CD14-positive monocyte (primary cell): Measurements from ENCODE around the gene TGFBRAP1. TPM values are rescaled to one million over a fixed set of nuclear protein-coding genes. Genes with fewer than 3 reads are reported as not detected.
A peak's percentile ranks its signal among the peaks of the same experiment; 100 is the strongest.

ENCODE experiments used
- DNase-seq, 3 donors: peaks; one replicate each; pipeline ENCODE4 v3.0.0-alpha.2; 2011 to 2022
- H2AFZ ChIP-seq: 2 replicates; pipeline ENCODE4 v1.6.0; 2012; ENCODE audit warnings: mild to moderate bottlenecking, low read depth, low read length, inconsistent platforms; ENCODE audit not compliant: insufficient read depth, poor library complexity, severe bottlenecking
- H3K27ac ChIP-seq, 2 donors: 1 replicate in 1 of 2; 2 replicates in 1 of 2; pipeline ENCODE4 v1.5.1; 2012 to 2013; ENCODE audit warnings: low read length in 2 of 2, control low read depth in 1 of 2, inconsistent platforms in 1 of 2, low read depth in 1 of 2, mild to moderate bottlenecking in 1 of 2
- H3K27me3 ChIP-seq, 2 donors: one replicate each; pipeline versions ENCODE4 v1.6.0 to v1.6.1; 2011 to 2013; ENCODE audit warnings: low read length in 2 of 2; ENCODE audit not compliant: control insufficient read depth in 2 of 2, insufficient read depth in 2 of 2
- H3K36me3 ChIP-seq, 2 donors: replicated peaks in 1 of 2; 1 replicate in 1 of 2; 2 replicates in 1 of 2; pipeline versions ENCODE4 v1.5.1 to v1.6.1; 2012 to 2013; ENCODE audit warnings: low read length in 2 of 2, control low read depth in 1 of 2, inconsistent platforms in 1 of 2, mild to moderate bottlenecking in 1 of 2; ENCODE audit not compliant: insufficient read depth in 2 of 2, control insufficient read depth in 1 of 2
- H3K4me1 ChIP-seq, 2 donors: 1 replicate in 1 of 2; 2 replicates in 1 of 2; pipeline versions ENCODE4 v1.5.1 to v1.6.1; 2012 to 2013; ENCODE audit warnings: low read length in 2 of 2, control low read depth in 1 of 2, inconsistent platforms in 1 of 2, mild to moderate bottlenecking in 1 of 2, moderate library complexity in 1 of 2; ENCODE audit not compliant: insufficient read depth in 2 of 2, control insufficient read depth in 1 of 2
- H3K4me2 ChIP-seq: replicated peaks from 2 replicates; pipeline ENCODE3; 2012; ENCODE audit warnings: low read length, moderate library complexity, mild to moderate bottlenecking; ENCODE audit not compliant: poor library complexity, severe bottlenecking; ENCODE audit errors: extremely low read depth
- H3K4me3 ChIP-seq, 3 experiments: fragments of 200-600 bp in 1 of 3; sonication (generic) in 1 of 3; replicated peaks in 1 of 3; 1 replicate in 2 of 3; 2 replicates in 1 of 3; pipeline ENCODE4 v1.5.1; 2011 to 2013; ENCODE audit warnings: low read length in 3 of 3, mild to moderate bottlenecking in 3 of 3, control low read depth in 2 of 3, low read depth in 2 of 3, inconsistent platforms in 1 of 3, moderate library complexity in 1 of 3
- H3K79me2 ChIP-seq: 2 replicates; pipeline ENCODE4 v1.6.0; 2012; ENCODE audit warnings: mild to moderate bottlenecking, control low read depth, inconsistent platforms, low read length, moderate library complexity; ENCODE audit not compliant: insufficient read depth
- H3K9ac ChIP-seq: 2 replicates; pipeline ENCODE4 v1.6.0; 2017; ENCODE audit warnings: low read length, mild to moderate bottlenecking; ENCODE audit not compliant: insufficient read depth, poor library complexity, severe bottlenecking
- H3K9me3 ChIP-seq, 2 donors: replicated peaks in 1 of 2; 1 replicate in 1 of 2; 2 replicates in 1 of 2; pipeline versions ENCODE4 v1.5.1 to v1.6.1; 2012 to 2013; ENCODE audit warnings: low read length in 2 of 2, control low read depth in 1 of 2; ENCODE audit not compliant: control insufficient read depth in 1 of 2, insufficient read depth in 1 of 2
- H4K20me1 ChIP-seq: 2 replicates; pipeline ENCODE4 v1.6.0; 2012; ENCODE audit warnings: mild to moderate bottlenecking, low read length, control low read depth, moderate library complexity; ENCODE audit not compliant: insufficient read depth
- H3K27ac Mint-ChIP-seq, 7 donors: one replicate each; pipeline ENCODE4 v1.8.0; 2020; ENCODE audit warnings: mild to moderate bottlenecking in 7 of 7, mixed read lengths in 7 of 7, moderate library complexity in 6 of 7, inconsistent platforms in 2 of 7
- H3K27me3 Mint-ChIP-seq, 3 donors: one replicate each; pipeline ENCODE4 v1.8.0; 2021 to 2022; ENCODE audit warnings: low read depth in 3 of 3, mild to moderate bottlenecking in 3 of 3, mixed read lengths in 3 of 3, moderate library complexity in 3 of 3, inconsistent platforms in 1 of 3
- H3K36me3 Mint-ChIP-seq, 2 donors: one replicate each; pipeline ENCODE4 v1.8.0; 2020; ENCODE audit warnings: mixed read lengths in 2 of 2, inconsistent platforms in 1 of 2, mild to moderate bottlenecking in 1 of 2
- H3K4me1 Mint-ChIP-seq: one replicate; pipeline ENCODE4 v1.8.0; 2020; ENCODE audit warnings: mild to moderate bottlenecking, mixed read lengths
- H3K4me3 Mint-ChIP-seq, 2 donors: one replicate each; pipeline ENCODE4 v1.8.0; 2020; ENCODE audit warnings: mild to moderate bottlenecking in 2 of 2, mixed read lengths in 2 of 2, moderate library complexity in 1 of 2
- H3K9me3 Mint-ChIP-seq, 7 donors: one replicate each; pipeline ENCODE4 v1.8.0; 2020 to 2022; ENCODE audit warnings: mixed read lengths in 7 of 7, mild to moderate bottlenecking in 6 of 7, moderate library complexity in 6 of 7, inconsistent platforms in 2 of 7
- WGBS: methylation state at CpG from one replicate; pipeline ENCODE4 v1.1.5; 2013; ENCODE audit warnings: missing lambda C conversion rate; ENCODE audit not compliant: insufficient coverage; 5-methylcytosine and 5-hydroxymethylcytosine counted together
- intact Hi-C, 2 donors: fragments of 100-400 bp; cut with micrococcal nuclease; formaldehyde crosslinking; loops; one replicate each; pipeline versions ENCODE4 v1.15.0 to v1.15.1; 2023
- polyA plus RNA-seq, 3 donors: library from polyadenylated mRNA; depleted of rRNA in 1 of 3; unstranded in 2 of 3; stranded (reverse) in 1 of 3; fragments of 300-500 nt in 2 of 3; fragments of >200 nt in 1 of 3; fragmentation: Illumina TruSeq in 2 of 3; gene quantifications; 1 replicate in 2 of 3; 2 replicates in 1 of 3; pipeline ENCODE4 v1.2.3, GENCODE V29; 2012 to 2021
- TF ChIP-seq, protein P1 (sequence below): fragments of 200-600 bp; IDR thresholded peaks from one replicate; pipeline ENCODE4 v1.8.0; 2022; ENCODE audit warnings: antibody characterized with exemption, mild to moderate bottlenecking

TGFBRAP1 gene
- polyA plus RNA-seq, 3 donors, result 10.0 to 10.5 (median 10.2) TPM

DNA sequence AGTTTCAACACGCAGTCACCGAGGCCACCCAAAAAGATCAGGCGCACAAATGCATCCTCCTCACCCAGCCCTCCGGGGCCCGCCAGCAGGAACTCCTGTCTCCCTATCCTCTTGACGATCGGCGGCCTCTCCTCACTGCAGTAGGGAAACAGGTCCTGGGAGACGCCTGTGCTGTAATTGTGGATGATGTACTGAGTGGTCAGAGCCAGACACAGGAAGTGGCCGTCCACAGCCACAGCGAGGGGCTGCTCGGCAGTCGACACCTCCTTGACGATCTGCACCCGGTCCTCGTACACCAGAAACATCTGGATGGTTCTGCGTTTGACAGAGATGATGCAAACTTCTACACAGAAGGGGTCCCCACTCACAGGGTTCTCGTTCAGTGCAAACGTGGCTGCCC, 22.0 kb downstream of the TGFBRAP1 start:
- Histone ChIP-seq H3K9me3 (no peaks in the 10 kb centered on the region), H3K27me3 (no peaks in the 10 kb centered on the region), H3K79me2 (peaks cover 86% of the 10 kb centered on the region), H2AFZ (no peak overlapping the region), H3K27ac (peak overlapping the region in 1 of 2 donors; percentile 21), H3K9ac (no peak overlapping the region), H3K4me3 (no peak overlapping the region), H3K4me1 (peaks cover 11 to 15% of the 10 kb centered on the region in 2 donors), H4K20me1 (peaks cover 51% of the 10 kb centered on the region), H3K4me2 (no peak overlapping the region), H3K36me3 (peaks cover 20 to 48% of the 10 kb centered on the region in 2 donors)
- TF ChIP-seq, protein P1, sequence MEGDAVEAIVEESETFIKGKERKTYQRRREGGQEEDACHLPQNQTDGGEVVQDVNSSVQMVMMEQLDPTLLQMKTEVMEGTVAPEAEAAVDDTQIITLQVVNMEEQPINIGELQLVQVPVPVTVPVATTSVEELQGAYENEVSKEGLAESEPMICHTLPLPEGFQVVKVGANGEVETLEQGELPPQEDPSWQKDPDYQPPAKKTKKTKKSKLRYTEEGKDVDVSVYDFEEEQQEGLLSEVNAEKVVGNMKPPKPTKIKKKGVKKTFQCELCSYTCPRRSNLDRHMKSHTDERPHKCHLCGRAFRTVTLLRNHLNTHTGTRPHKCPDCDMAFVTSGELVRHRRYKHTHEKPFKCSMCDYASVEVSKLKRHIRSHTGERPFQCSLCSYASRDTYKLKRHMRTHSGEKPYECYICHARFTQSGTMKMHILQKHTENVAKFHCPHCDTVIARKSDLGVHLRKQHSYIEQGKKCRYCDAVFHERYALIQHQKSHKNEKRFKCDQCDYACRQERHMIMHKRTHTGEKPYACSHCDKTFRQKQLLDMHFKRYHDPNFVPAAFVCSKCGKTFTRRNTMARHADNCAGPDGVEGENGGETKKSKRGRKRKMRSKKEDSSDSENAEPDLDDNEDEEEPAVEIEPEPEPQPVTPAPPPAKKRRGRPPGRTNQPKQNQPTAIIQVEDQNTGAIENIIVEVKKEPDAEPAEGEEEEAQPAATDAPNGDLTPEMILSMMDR, result no peak
- 86% methylated on average over 5 of the region's 19 CpGs for WGBS
- H3K9me3 Mint-ChIP-seq, result peaks cover 0 to 3% (median 0%) of the 10 kb centered on the region in 7 donors
- H3K4me3 Mint-ChIP-seq, result no peak overlapping the region
- peak overlapping the region in 2 of 7 donors; percentile 12 to 40 for H3K27ac Mint-ChIP-seq
- DNase-seq, result no peak
- H3K27me3 Mint-ChIP-seq, result no peaks in the 10 kb centered on the region
- H3K36me3 Mint-ChIP-seq, result peaks cover 34 to 40% of the 10 kb centered on the region in 2 donors
- H3K4me1 Mint-ChIP-seq, result peaks cover 20% of the 10 kb centered on the region
- intact Hi-C loops, result no loop called here

GRCh38 chr2:105307146-105307545, 22.4 kb downstream of the TGFBRAP1 start:
- Histone ChIP-seq H3K79me2 (peaks cover 86% of the 10 kb centered on the region), H3K9ac (no peak overlapping the region), H3K4me1 (peaks cover 11 to 15% of the 10 kb centered on the region in 2 donors), H3K27me3 (no peaks in the 10 kb centered on the region), H3K4me3 (no peak overlapping the region), H3K9me3 (no peaks in the 10 kb centered on the region), H2AFZ (no peak overlapping the region), H3K36me3 (peaks cover 20 to 48% of the 10 kb centered on the region in 2 donors), H3K4me2 (no peak overlapping the region), H3K27ac (no peak overlapping the region), H4K20me1 (peaks cover 51% of the 10 kb centered on the region)
- peak overlapping the region in 4 of 7 donors; percentile 0 to 47 (median 26) for H3K27ac Mint-ChIP-seq
- peaks cover 22% of the 10 kb centered on the region for H3K4me1 Mint-ChIP-seq
- no peak overlapping the region for H3K4me3 Mint-ChIP-seq
- TF ChIP-seq, protein P1, result no peak
- 90% methylated on average over 7 of the region's 7 CpGs for WGBS
- intact Hi-C loops, result no loop called here
- H3K27me3 Mint-ChIP-seq, result no peaks in the 10 kb centered on the region
- peaks cover 34 to 40% of the 10 kb centered on the region in 2 donors for H3K36me3 Mint-ChIP-seq
- H3K9me3 Mint-ChIP-seq, result peaks cover 0 to 3% (median 0%) of the 10 kb centered on the region in 7 donors
- DNase-seq, result no peak
